ENCODE data around the gene DLGAP1.

The DLGAP1 gene

DNA sequence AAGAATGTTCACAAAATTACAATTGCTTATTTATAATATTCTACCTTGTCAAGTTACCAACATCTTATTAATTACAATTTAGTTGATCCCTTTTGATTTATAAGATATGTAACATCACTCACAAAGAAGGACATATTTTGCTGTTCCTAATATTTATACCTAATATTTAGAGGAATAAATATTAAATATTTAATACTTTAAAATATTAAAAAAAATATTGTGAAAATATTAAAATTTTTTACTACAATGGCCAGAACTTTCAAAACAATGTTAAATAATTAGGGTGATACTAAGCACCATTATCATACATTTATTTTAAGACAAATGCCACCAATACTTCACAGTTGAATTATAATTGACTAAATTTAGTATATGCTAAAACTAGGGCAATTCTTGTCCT, 254.7 kb downstream of the DLGAP1 start:
- TF ChIP-seq EZH2phosphoT487 (conservative IDR thresholded peaks at IDR 0.05; ENCODE audit: low read length) = no peak
- TF ChIP-seq, protein P1, sequence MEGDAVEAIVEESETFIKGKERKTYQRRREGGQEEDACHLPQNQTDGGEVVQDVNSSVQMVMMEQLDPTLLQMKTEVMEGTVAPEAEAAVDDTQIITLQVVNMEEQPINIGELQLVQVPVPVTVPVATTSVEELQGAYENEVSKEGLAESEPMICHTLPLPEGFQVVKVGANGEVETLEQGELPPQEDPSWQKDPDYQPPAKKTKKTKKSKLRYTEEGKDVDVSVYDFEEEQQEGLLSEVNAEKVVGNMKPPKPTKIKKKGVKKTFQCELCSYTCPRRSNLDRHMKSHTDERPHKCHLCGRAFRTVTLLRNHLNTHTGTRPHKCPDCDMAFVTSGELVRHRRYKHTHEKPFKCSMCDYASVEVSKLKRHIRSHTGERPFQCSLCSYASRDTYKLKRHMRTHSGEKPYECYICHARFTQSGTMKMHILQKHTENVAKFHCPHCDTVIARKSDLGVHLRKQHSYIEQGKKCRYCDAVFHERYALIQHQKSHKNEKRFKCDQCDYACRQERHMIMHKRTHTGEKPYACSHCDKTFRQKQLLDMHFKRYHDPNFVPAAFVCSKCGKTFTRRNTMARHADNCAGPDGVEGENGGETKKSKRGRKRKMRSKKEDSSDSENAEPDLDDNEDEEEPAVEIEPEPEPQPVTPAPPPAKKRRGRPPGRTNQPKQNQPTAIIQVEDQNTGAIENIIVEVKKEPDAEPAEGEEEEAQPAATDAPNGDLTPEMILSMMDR (IDR thresholded peaks at IDR 0.05; ENCODE audit: insufficient read depth, low read length, poor library complexity, severe bottlenecking) = no peak
- no peaks in the 10 kb centered on the region for H3F3A ChIP-seq (ENCODE audit: insufficient read depth)
- H2AFZ ChIP-seq (ENCODE audit: low read depth, low read length, severe bottlenecking) = no peak overlapping the region
- no peaks in the 10 kb centered on the region for H3K27me3 ChIP-seq (ENCODE audit: low read length)
- no peak overlapping the region for H3K27ac ChIP-seq (ENCODE audit: low read depth, low read length)
- no peak overlapping the region for H3K4me3 ChIP-seq (ENCODE audit: insufficient read depth, low read length, poor library complexity, severe bottlenecking)
- H3K9me3 ChIP-seq (ENCODE audit: insufficient read depth, low read length) = no peaks in the 10 kb centered on the region
- H3K9ac ChIP-seq (ENCODE audit: low read length) = no peak overlapping the region
- H3K4me2 ChIP-seq (ENCODE audit: low read depth, low read length, poor library complexity, severe bottlenecking) = no peak overlapping the region
- H3K36me3 ChIP-seq (ENCODE audit: low read length) = no peaks in the 10 kb centered on the region
- no peaks in the 10 kb centered on the region for H3K79me2 ChIP-seq (ENCODE audit: insufficient read depth, low read length)
- no peaks in the 10 kb centered on the region for H3K9me2 ChIP-seq (replicated peaks; ENCODE audit: insufficient read depth, low read length)
- H4K20me1 ChIP-seq (ENCODE audit: low read depth, low read length) = no peaks in the 10 kb centered on the region

DNA sequence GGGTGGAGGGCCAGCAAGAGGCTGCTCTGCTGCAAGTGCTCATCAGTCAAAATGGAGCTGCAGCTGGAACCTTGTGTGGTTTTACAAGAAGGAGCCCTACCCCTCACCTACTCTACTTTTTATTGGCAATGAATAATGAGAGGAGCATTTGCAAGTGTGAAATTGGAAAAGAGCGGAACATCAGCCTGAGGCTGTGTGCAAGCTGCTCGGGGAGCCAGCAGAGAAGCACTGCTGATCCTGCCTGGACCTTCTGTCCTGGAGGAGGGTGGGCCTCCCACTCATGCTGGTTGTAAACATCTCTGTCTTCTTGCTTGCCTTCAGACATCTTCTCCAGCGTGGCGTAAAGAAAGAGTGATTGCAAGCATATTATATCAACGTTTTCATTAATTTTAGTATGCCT, 256.2 kb downstream of the DLGAP1 start:
- TF ChIP-seq EZH2phosphoT487 (conservative IDR thresholded peaks at IDR 0.05; ENCODE audit: low read length) = no peak
- TF ChIP-seq, protein P1 (IDR thresholded peaks at IDR 0.05; ENCODE audit: insufficient read depth, low read length, poor library complexity, severe bottlenecking) = no peak

DNA sequence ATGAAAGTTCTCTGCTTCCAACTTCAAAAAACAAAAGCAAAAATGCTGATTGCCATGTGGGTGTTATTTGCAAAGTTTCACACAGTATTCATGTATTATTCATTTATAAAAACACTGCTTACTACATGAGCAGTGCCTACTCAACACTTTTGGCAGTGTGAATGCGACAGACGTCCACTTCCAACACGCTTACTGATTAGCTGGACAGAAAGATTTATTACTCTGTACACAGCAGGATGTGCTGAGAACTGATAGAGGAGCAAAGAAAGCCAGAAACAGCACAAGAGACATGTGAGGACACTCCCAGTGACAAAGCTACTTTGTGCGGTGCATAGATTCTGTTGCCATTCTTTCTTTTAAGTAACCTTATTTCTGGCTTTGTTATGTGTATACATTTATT, 258.8 kb downstream of the DLGAP1 start:
- Histone ChIP-seq H3K4me3 (ENCODE audit: insufficient read depth, low read length, poor library complexity, severe bottlenecking) (no peak overlapping the region), H3K9me3 (ENCODE audit: insufficient read depth, low read length) (no peaks in the 10 kb centered on the region), H3K4me2 (ENCODE audit: low read depth, low read length, poor library complexity, severe bottlenecking) (no peak overlapping the region), H3K79me2 (ENCODE audit: insufficient read depth, low read length) (no peaks in the 10 kb centered on the region), H3K9ac (ENCODE audit: low read length) (no peak overlapping the region), H3F3A (ENCODE audit: insufficient read depth) (no peaks in the 10 kb centered on the region), H2AFZ (ENCODE audit: low read depth, low read length, severe bottlenecking) (no peak overlapping the region), H3K27ac (ENCODE audit: low read depth, low read length) (no peak overlapping the region), H4K20me1 (ENCODE audit: low read depth, low read length) (no peaks in the 10 kb centered on the region), H3K36me3 (ENCODE audit: low read length) (no peaks in the 10 kb centered on the region), H3K9me2 (replicated peaks; ENCODE audit: insufficient read depth, low read length) (no peaks in the 10 kb centered on the region), H3K27me3 (ENCODE audit: low read length) (no peaks in the 10 kb centered on the region)
- TF ChIP-seq, protein P1 (IDR thresholded peaks at IDR 0.05; ENCODE audit: insufficient read depth, low read length, poor library complexity, severe bottlenecking) = no peak
- TF ChIP-seq EZH2phosphoT487 (conservative IDR thresholded peaks at IDR 0.05; ENCODE audit: low read length) = no peak

More for the DNA sequence above, 256.2 kb downstream of the DLGAP1 start:
- no peaks in the 10 kb centered on the region for H3F3A ChIP-seq (ENCODE audit: insufficient read depth)
- H2AFZ ChIP-seq (ENCODE audit: low read depth, low read length, severe bottlenecking) = no peak overlapping the region
- no peak overlapping the region for H3K4me2 ChIP-seq (ENCODE audit: low read depth, low read length, poor library complexity, severe bottlenecking)
- no peak overlapping the region for H3K9ac ChIP-seq (ENCODE audit: low read length)
- no peaks in the 10 kb centered on the region for H3K27me3 ChIP-seq (ENCODE audit: low read length)
- no peak overlapping the region for H3K4me3 ChIP-seq (ENCODE audit: insufficient read depth, low read length, poor library complexity, severe bottlenecking)
- H3K36me3 ChIP-seq (ENCODE audit: low read length) = no peaks in the 10 kb centered on the region
- no peaks in the 10 kb centered on the region for H3K9me2 ChIP-seq (replicated peaks; ENCODE audit: insufficient read depth, low read length)
- H3K9me3 ChIP-seq (ENCODE audit: insufficient read depth, low read length) = no peaks in the 10 kb centered on the region
- H4K20me1 ChIP-seq (ENCODE audit: low read depth, low read length) = no peaks in the 10 kb centered on the region
- no peak overlapping the region for H3K27ac ChIP-seq (ENCODE audit: low read depth, low read length)
- no peaks in the 10 kb centered on the region for H3K79me2 ChIP-seq (ENCODE audit: insufficient read depth, low read length)
